ENCODE measurements around the gene ATP8A2. TPM values are rescaled to one million over a fixed set of nuclear protein-coding genes. Genes with fewer than 3 reads are reported as not detected.

ATP8A2 gene
- total RNA-seq, 4 donors from 2014 or later, result 0.18 to 11.6 (median 1.8) TPM

DNA sequence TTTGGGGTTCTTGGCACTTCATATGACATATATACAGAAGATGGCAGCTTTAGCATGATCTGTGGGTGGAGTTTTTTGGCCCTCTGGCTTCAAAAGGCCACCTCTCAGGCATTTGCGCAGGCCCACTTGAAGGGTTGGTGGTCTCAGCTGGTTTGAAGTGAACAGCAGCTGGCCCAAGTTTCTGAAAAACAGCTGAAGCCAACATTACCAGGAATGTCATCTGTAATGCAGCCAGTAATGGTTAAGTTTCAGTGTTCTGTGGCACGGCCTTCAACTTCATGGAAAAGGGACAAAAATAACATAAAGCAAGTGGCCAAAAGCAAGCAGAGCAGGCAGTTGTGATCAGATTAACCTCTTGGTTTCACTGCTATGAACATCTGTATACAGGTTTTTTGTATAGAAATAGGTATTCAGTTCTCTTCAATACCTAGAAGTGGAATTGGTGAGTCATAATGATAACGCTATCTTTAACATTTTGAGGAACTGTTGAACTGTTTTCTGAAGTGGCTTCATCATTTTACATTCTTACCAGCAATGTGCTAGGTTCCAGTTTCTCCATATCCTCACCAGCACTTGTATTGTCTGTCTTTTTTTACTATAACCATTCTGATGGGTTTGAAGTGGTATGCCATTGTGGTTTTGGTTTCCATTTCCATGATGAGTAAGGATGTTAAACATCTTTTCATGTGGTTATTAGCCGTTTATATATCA is 434.6 kb downstream of the ATP8A2 start:
- Histone ChIP-seq H3K36me3 (no peaks in the 10 kb centered on the region), H3K4me3 (no peak overlapping the region), H3K9me3 (no peaks in the 10 kb centered on the region), H3K27ac (no peak overlapping the region), H3K4me1 (no peaks in the 10 kb centered on the region), H3K27me3 (no peaks in the 10 kb centered on the region)
- DNase-seq, result no peak
- TF ChIP-seq POLR2A (IDR thresholded peaks at IDR 0.05), result no peak
- TF ChIP-seq, protein P1, sequence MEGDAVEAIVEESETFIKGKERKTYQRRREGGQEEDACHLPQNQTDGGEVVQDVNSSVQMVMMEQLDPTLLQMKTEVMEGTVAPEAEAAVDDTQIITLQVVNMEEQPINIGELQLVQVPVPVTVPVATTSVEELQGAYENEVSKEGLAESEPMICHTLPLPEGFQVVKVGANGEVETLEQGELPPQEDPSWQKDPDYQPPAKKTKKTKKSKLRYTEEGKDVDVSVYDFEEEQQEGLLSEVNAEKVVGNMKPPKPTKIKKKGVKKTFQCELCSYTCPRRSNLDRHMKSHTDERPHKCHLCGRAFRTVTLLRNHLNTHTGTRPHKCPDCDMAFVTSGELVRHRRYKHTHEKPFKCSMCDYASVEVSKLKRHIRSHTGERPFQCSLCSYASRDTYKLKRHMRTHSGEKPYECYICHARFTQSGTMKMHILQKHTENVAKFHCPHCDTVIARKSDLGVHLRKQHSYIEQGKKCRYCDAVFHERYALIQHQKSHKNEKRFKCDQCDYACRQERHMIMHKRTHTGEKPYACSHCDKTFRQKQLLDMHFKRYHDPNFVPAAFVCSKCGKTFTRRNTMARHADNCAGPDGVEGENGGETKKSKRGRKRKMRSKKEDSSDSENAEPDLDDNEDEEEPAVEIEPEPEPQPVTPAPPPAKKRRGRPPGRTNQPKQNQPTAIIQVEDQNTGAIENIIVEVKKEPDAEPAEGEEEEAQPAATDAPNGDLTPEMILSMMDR (IDR thresholded peaks at IDR 0.05), result no peak

DNA sequence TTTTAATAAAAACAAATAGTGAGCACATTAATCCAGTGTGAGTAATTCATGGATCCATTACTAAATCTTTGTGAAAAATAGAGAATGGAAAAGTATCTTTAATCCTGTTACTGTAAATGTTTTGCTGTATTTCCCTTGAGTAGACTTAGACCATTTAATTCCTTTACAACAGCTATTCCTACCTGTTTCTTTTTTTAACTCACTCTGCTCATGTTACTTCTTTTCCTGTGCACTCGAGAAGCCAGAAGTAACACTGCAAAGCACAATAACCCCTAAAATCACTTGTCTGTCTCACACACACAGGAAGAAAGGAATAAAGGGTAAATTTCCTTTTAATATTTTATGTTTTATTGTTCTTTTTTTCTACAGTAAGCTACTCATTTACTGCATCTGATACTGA is 435.8 kb downstream of the ATP8A2 start:
- no peak for DNase-seq
- H3K27ac ChIP-seq, result no peak overlapping the region
- H3K9me3 ChIP-seq, result no peaks in the 10 kb centered on the region
- H3K36me3 ChIP-seq, result no peaks in the 10 kb centered on the region
- H3K4me3 ChIP-seq, result no peak overlapping the region
- no peaks in the 10 kb centered on the region for H3K27me3 ChIP-seq
- no peaks in the 10 kb centered on the region for H3K4me1 ChIP-seq
- no peak for TF ChIP-seq POLR2A (IDR thresholded peaks at IDR 0.05)
- TF ChIP-seq, protein P1 (IDR thresholded peaks at IDR 0.05), result no peak

DNA sequence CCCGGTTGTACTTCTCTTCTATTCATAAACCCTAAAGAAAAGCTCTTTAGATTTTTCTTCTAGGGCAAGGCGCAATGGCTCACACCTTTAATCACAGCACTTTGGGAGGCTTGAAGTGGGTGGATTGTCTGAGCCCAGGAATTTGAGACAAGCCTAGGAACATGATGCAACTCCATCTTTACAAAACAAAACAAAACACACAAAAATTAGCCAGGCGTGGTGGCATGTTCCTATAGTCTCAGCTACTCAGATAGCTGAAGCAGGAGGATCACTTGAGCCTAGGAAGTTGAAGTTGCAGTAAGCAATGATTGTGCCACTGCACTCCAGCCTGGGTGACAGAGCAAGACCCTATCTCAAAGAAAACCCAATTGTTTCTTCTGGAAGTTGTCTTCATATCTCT is 439.7 kb downstream of the ATP8A2 start:
- DNase-seq, result no peak
- no peaks in the 10 kb centered on the region for H3K36me3 ChIP-seq
- no peaks in the 10 kb centered on the region for H3K27me3 ChIP-seq
- no peaks in the 10 kb centered on the region for H3K4me1 ChIP-seq
- H3K27ac ChIP-seq, result no peak overlapping the region
- H3K4me3 ChIP-seq, result no peak overlapping the region
- TF ChIP-seq, protein P1 (IDR thresholded peaks at IDR 0.05), result no peak
- no peak for TF ChIP-seq POLR2A (IDR thresholded peaks at IDR 0.05)
- H3K9me3 ChIP-seq, result no peaks in the 10 kb centered on the region

DNA sequence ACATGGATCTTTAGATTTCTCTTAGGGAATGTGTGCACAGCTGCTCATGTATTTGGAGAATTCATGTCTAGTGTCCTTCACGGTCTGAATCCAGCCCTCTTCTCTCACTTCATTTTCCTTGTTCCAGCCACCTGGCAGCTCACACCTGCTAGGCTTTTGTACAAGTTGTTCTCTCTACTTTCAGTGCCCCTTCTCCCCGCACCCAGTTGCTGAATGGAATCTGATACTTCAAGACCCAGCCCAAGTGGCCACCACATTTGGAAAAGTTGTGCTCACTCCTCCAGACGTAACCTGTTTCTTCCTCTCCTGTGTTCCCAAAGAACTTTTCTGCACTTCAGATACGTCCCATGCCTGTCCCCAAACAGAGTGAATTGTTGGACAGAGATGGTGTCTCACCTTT is 444.5 kb downstream of the ATP8A2 start:
- TF ChIP-seq, protein P1 (IDR thresholded peaks at IDR 0.05), result no peak
- TF ChIP-seq POLR2A (IDR thresholded peaks at IDR 0.05), result no peak
- Histone ChIP-seq H3K27ac (no peak overlapping the region), H3K4me3 (no peak overlapping the region), H3K4me1 (no peaks in the 10 kb centered on the region), H3K9me3 (no peaks in the 10 kb centered on the region), H3K36me3 (no peaks in the 10 kb centered on the region), H3K27me3 (no peaks in the 10 kb centered on the region)
- DNase-seq, result no peak

DNA sequence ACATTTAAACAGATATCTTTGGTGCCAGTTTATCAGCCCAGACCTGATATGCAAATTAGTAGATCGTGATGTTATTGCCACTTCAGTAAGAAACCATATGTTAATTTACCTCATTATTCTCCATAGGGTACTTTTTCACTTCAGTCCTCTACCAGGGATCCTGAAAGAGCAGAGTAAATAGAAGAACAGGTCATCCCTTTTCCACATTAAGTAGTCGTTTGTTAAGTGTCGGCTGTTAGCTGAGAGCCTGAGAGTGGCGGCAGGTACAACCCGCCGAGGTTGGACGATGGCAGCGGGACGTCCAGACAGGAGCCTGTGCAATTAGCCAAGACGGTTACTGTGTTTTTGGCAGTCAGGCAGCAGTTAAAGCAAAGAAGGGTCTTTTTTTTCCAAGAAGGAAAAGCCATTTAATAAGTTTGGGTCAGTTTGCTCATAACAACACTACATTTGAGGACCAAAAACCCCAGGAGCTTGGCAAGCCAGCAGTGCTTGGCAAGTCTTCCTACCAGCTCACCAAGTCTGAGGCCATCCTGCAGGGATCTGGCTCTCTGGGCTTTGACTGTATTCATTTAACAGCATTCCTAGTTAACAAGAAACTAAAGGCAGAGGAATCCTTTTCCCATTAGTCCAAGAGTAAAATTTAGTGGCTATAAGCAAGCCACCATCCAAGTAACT is 448.2 kb downstream of the ATP8A2 start:
- no peak for DNase-seq
- no peaks in the 10 kb centered on the region for H3K36me3 ChIP-seq
- H3K4me1 ChIP-seq, result no peaks in the 10 kb centered on the region
- no peak overlapping the region for H3K27ac ChIP-seq
- TF ChIP-seq POLR2A (IDR thresholded peaks at IDR 0.05), result no peak
- TF ChIP-seq, protein P1 (IDR thresholded peaks at IDR 0.05), result no peak
- H3K27me3 ChIP-seq, result no peaks in the 10 kb centered on the region
- H3K9me3 ChIP-seq, result no peaks in the 10 kb centered on the region
- H3K4me3 ChIP-seq, result no peak overlapping the region
